ENCODE measurements around the gene MAPKAP1.
A peak's percentile ranks its signal among the peaks of the same experiment; 100 is the strongest.

Gene MAPKAP1

DNA sequence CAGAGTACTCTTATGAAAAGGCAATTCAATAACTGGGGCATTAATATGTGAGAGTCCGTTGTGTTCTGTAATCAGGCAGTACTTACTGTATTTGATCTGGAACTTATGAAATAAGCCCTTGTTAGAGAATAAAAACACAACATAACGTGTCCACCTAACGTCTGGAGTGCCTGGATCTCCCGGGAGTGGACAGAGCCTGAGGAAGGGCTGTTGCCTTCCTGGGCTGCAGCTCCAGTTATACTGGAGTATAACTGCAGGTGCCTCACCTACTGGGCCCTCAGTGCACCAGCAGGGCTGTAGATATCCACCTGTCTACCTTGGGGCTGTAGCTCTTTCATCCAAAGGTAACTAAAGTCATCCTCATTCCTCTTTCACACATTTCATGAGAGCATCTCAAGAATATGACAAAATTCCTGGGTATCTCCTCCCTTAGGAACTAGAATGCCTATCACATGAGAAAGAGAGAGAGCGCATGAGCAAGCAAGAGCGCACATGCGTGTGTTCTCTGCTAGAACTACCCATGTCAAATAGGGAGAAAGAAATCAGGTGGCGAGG is 245.3 kb downstream of the MAPKAP1 start:
- intact Hi-C loops (cut with DNase I) = no loop called here
- no peak for DNase-seq

- peak in 5 of 42 donors; percentile 6 to 68 (median 41) for DNase-seq
- intact Hi-C loops (cut with DNase I) = no loop called here
Observed at GRCh38 chr9:125460883-125461635, 245.9 kb downstream of the MAPKAP1 start.

DNA sequence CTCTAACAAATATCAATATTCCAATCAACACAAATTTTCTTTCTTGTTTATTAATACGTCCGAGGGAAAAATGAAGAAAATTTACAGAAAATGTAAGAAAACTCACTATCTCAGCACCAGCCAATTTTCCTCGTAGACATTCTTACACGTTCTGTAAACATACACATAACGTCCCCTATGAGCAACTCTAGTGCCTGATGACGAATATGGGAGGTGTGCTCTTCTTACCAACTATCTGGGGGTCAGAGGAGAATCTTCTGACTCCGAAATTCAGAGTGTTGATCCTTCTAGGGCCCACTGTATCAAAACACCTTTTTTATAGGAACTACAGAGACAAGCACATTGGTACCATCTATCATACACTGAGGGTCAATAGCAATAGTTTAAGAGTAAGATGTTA is 246.7 kb downstream of the MAPKAP1 start:
- DNase-seq = no peak
- intact Hi-C loops (cut with DNase I) = no loop called here

- no peak for DNase-seq
- intact Hi-C loops (cut with DNase I) = no loop called here
Observed at GRCh38 chr9:125457357-125457756, 249.7 kb downstream of the MAPKAP1 start.

DNA sequence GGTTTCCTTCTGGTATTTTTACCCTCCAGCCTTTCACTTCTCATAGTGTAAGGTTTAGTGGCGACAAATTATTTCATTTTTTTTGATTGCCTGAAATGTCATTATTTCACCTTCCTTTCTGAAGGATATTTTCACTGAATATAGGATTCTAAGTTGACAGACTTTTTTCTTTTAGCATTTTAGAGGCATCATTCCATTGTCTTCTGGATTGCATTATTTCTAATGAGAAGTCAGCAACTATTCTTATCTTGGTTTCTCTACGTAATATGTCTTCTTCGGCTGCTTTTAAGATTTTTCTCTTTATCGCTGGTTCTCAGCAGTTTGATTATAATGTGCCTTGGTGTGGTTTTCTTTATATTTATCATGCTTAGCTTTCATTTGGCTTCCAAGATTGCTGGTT is 251.1 kb downstream of the MAPKAP1 start:
- intact Hi-C loops (cut with DNase I) = no loop called here
- DNase-seq = no peak

DNA sequence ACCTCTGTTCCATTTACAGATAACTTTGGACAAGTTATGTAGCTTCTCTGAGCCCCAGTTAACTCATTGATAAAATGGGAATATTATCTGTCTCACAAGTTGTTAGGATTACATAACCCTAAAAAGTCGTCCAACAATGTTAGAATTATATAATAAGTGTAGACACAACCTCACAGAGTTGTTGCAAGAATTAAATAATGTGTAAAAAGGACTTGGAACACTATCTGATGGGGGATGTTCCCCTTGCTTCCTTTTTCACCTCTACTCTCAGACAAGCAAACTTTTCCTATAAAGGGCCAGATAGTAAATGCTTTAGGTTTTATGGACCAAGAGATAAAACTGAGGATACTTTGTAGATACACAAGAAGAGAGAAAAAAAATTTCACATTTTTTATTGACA is 251.9 kb downstream of the MAPKAP1 start:
- no peak for DNase-seq
- intact Hi-C loops (cut with DNase I) = no loop called here

- DNase-seq = peak in 2 of 42 donors; percentile 6 to 8
- intact Hi-C loops (cut with DNase I) = no loop called here
Observed at GRCh38 chr9:125447202-125447802, 259.7 kb downstream of the MAPKAP1 start.

DNA sequence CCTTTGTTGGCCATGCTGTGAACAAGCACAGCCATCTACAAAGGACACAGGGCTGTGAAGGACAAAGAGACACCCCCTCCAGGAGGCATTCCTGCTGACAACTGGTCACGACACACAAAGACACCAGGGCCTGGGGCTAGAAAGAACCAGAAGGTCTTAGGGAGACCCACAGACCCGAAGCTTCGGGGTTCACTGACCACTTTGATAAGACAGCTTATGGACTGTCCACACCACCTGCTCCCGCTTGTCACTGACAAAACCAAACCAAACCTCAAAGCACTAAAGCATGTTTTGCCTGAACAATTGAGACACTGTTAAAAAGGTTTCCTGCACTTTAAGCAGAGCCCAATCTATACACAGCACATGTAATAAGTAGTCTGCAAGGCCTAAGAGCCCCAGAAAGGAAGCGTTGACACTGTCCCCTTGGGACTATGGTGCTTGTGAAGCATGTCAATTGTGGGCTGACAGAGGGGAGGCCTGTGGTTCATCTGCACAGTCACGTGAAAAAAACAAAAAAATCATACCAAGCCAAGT is 260.4 kb downstream of the MAPKAP1 start:
- peak in 4 of 42 donors; percentile 2 to 33 (median 4) for DNase-seq
- intact Hi-C loops (cut with DNase I) = no loop called here

DNA sequence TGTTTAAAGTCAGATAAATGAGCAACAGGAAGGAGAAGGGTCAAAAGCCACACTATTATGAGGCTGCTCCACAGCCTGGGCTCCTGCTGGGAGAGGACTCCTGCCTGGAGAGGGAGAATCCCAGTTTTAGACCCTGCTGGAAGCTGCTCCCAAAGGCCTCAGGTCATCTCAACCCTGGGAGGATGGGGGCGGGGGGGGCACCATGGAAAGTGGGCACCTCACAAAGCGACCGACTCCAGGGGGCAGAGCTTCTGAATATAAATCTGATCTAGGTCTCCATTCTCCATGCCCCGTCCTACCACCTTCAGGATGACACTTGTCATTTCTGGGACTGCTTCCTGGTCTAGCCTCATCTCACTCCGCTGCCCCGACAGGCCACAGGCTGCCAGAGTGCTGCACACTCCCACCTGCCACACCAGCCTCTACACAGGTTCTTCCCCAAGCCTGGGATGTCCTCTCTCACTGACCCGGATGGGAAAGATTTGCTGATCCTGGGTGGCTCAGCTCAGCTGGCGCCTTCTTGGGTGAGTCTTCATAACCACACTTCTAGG is 262.0 kb downstream of the MAPKAP1 start:
- intact Hi-C loops (cut with DNase I) = no loop called here
- peak in 4 of 42 donors; percentile 0 to 37 (median 6) for DNase-seq

GRCh38 chr9:125444166-125444565 is 262.8 kb downstream of the MAPKAP1 start:
- peak in 6 of 42 donors; percentile 3 to 20 (median 10) for DNase-seq
- intact Hi-C loops (cut with DNase I) = no loop called here

- intact Hi-C loops (cut with DNase I) = no loop called here
- peak in 5 of 42 donors; percentile 1 to 21 (median 5) for DNase-seq
Observed at GRCh38 chr9:125443367-125443766, 263.6 kb downstream of the MAPKAP1 start.

- intact Hi-C loops (cut with DNase I) = no loop called here
- peak in 8 of 42 donors; percentile 4 to 40 (median 18) for DNase-seq
Observed at GRCh38 chr9:125442452-125442851, 264.6 kb downstream of the MAPKAP1 start.

- DNase-seq = peak in 11 of 42 donors; percentile 0 to 38 (median 10)
- intact Hi-C loops (cut with DNase I) = no loop called here
Observed at GRCh38 chr9:125440411-125440810, 266.6 kb downstream of the MAPKAP1 start.

DNA sequence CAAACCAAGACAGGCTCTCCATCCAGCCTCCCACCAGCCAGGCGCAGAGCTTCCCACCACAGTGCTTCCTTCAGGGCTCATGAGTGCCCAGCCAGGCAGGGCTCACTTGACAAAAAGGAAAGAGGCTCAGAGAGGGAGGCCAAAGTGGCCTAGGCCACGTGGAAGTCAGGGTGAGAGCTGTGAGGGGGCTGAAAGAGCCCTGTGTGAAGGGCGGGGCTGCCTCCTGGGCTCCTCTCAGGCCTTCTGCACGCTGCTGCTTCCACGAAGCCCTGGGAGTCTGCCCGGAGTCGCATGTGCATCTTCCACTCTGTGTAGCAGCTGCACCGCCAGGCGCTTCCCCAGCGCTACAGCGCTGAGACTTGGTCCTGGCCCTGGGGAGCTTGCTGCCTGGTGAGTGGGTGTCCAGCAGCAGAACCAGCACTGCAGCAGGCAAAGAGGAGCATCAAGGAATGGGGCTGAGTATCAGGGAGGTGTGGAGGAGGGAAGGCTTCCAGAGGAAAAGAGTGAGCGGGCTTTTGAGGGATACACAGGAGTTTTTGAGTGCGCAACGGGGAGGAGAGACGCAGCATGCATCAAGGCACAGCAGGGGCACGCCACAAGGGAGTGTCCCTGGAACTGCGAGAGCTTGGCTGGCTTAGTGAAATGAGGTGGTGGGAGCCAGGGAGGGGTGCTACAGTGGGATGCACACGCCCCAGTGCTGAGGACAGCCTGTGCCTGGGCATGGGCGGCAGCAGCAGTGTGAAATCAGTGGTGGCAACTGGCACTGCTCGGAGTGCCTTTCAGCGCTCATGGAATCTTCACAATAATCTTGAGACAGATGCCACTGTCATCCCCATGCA is 267.4 kb downstream of the MAPKAP1 start:
- DNase-seq = peak in 10 of 42 donors; percentile 2 to 35 (median 12)
- intact Hi-C loops (cut with DNase I) = no loop called here

DNA sequence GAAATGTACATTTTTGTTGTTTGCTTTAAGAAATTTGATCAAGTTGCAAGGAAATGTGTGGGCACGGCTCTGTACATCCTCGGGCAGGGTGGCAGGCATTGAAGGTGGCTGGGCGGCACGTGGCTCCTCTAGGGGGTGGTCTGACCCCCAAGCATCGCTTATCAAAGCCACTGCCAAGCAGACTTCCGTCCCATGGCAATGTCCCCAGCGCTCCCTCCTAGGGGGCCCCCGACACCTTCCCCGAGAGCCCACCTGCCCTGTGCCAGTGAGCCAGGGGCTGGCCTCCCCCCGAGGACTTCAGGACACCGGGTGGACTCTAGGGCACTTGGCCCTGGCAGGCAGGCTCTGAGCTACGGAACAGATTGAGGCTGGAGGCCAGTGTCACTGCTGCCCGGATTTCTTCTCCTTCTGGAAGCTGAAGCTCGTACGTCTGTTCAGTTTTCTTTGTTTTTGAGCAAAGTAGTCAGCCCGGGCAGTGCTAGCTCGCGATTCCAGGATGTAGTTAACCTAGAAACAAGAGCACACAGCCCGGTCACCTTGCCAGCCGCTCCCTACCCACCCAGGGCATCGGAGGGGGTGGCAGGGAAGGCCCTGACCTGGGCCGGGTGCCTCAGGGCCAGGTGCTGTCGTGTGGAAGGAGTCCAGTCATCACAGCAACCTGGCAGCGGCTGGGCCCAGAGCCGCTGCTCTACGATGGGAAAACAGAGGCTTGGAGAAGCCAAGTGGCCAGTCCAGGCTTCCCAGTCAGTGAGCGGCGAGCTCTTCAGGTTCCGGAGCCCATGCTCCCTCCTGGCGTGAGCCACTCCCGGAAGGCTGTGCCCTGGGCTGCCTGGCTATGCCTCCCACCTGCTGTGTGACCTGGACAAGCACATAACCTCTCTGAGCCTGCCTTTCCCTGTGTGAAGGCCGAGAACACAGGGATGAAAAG is 268.2 kb downstream of the MAPKAP1 start:
- peak in 10 of 42 donors; percentile 2 to 31 (median 10) for DNase-seq
- intact Hi-C loops (cut with DNase I) = no loop called here

- intact Hi-C loops (cut with DNase I) = no loop called here
- DNase-seq = peak in 8 of 42 donors; percentile 1 to 30 (median 14)
Observed at GRCh38 chr9:125437771-125438221, 269.2 kb downstream of the MAPKAP1 start.

- DNase-seq = peak in 9 of 42 donors; percentile 1 to 34 (median 9)
- intact Hi-C loops (cut with DNase I) = no loop called here
Observed at GRCh38 chr9:125436613-125437443, 270.2 kb downstream of the MAPKAP1 start.

Data from head of caudate nucleus (tissue), 42 donors.